NOMO-1 treated with dmso at 0.1 percent for 144 hours (cell line): ENCODE results near the gene MAP4K4.
A peak's percentile ranks its signal among the peaks of the same experiment; 100 is the strongest.
"Not testable (repeated sequence)": the region's sequence is repeated elsewhere in the genome, so short reads cannot be mapped to it uniquely, and the experiment has no call there.

Experiments
- DNase-seq: peaks from one replicate; lab custom pipeline; 2025; ENCODE audit not compliant: unreplicated experiment; lab: John Stamatoyannopoulos, UW

MAP4K4 gene

DNA sequence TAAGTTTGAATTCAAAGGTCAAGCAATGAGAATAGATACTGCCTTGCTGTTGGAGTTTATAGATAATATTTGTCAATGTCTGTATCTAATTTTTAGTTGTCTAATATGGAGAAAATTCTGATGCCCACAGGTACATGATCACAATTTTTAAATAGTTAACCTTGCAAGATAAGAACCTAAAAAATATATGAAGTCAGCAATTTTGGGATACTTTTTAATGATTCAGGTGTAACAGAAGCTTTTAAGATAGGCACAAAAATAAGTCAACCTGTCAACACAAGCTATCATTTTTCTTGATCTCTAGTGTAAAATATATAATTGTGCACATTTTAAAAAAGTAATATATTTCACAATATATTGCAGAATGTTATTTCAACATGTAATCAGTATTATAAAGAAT lies 201.8 kb downstream of the MAP4K4 start:
- DNase-seq, result no peak

DNA sequence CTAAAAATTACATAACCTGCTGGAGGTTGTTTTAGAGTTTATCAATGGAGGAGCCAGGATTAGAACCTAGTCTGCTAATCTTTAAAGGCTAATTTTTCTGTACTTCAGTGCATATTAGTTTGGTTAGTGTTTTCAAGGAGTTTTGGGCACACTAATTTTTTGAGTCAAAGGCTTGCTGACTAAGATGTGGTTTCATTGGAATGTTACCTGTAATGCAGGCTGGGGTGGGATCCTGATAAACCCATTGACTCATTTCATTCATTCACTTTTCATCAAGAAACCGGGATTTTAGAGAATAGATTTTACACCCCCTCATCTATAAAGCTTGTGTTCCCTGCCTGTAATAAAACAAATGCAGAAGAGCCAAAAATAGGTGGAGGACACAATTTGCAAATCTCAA lies 202.4 kb downstream of the MAP4K4 start:
- no peak for DNase-seq

DNA sequence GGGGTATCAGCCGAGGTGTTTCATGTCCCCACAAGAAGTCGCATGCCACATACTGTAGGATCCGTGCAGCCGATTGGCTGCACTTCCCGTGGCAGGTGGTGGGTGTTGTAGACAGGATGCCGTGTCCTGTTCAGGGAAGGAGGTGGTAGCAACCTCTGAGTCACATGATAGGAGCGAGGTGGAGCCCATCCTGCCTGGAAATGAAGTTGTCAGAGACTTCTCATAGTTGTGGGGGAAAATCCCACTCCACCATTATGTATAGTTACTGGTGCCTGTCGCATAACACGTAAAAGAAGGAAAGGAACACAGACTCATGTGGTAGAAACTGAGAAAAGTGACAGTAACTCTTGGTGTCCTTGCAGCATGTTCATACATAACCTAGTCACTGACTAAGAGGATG lies 202.9 kb downstream of the MAP4K4 start:
- no peak for DNase-seq

DNA sequence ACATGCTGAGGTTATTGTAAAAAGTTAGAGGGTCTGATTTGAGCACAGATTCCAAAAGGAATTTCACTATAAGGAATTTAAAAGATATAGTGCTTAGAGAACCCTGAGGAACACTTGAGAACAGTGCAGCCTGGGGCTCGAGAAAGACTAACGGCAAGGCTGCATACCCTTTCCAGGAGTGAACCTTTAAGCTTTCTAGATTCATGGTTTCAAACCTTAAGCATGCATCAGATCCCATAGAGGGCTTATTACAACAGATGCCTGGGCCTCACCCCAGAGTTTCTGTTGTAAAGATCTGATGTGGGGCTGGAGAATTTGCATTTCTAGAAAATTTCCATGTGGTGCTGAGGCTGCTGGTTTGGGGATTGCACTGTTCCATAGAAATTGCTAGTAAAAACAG lies 203.7 kb downstream of the MAP4K4 start:
- no peak for DNase-seq

DNA sequence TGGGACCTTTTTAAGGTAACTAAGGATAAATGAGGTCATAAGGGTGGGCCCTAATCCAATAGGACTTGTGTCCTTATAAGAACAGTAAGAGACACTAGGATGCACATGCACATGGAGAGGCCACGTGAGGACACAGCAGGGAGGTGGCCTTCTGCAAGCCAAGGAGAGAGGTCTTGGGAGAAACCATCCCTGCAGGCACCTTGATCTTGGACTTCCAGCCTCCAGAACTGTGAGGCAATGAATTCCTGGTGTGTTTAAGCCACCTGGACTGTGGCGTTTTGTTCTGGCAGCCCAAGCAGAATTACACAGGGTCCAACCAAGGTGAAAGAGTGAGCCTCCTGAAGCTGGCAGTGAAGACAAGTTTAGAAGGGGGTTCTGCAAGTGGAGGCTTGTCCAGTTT lies 204.7 kb downstream of the MAP4K4 start:
- no peak for DNase-seq

DNA sequence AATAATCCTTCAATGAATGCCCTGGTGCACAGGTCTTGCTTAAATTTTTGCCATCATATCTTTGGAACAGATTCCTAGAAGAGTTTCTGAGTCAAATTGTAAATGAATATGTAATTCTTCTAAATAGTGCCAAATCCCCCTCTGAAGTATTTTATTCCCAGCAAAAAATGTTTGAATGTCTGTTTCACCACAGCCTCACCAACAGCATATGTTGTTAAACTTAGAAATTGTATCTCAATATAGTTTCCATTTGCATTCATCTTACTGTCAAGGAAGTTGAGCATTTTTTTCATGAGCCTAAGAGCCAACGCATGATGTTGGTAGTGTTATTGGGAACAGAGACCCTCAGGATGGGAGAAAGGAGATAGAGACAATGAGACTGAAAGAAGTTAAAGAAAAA lies 207.4 kb downstream of the MAP4K4 start:
- DNase-seq, result no peak

DNA sequence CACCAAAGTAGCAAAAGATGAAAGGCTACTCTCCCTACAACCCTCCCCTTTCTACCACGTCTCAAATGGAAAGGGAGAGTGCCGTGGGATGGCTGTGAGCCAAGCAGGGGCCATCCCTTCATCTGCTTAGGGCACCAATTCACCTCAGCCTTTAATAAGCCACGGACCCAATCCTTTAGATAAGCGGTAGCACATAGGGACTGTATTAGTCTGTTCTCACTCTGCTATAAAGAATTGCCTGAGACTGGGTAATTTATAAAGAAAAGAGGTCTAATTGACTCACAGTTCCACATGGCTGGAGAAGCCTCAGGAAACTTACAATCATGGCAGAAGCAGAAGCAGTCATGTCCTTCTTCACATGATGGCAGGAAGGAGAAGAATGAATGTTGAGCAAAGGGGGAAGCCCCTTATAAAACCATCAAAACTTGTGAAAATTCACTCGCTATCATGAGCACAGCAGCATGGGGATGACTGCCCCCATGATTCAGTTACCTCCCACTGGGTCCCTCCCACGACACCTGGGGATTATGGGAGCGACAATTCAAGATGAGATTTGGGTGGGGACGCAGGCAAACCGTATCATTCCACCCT lies 208.3 kb downstream of the MAP4K4 start:
- no peak for DNase-seq

DNA sequence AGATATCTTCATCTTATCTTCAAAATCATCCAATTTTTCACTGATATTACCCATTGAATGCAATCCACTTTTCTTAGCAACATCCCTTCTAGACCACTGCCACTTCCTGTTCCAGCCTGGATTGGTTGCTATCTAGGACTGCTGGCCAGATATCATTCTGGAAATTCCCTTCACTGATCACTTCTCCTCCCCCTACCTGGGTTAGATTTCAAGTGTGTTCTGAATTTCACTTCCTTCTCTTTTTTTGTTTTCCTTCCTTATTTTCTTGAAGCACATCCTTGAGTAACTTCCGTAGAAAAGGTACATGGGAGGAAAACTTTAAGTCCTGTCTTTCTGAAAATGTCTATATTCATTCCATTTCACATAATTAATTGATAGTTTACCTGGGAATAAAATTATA lies 212.3 kb downstream of the MAP4K4 start:
- no peak for DNase-seq

DNA sequence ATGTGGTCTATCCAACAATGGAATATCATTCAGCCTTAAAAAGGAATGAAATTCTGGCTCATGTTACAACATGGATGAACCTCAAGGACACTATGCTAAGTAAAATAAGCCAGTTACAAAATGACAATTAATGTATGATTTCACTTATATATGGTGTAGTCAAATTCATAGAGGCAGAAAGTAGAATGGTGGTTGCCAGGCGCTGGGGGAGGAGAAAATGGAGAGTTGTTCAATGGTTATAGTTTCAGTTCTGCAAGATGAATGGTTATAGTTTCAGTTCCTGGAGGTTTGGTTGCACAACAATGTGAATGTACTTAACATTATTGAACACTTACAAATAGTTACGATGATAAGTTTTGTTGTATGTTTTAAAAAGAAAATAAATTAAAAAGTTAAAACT lies 215.0 kb downstream of the MAP4K4 start:
- peak; percentile 82 for DNase-seq

DNA sequence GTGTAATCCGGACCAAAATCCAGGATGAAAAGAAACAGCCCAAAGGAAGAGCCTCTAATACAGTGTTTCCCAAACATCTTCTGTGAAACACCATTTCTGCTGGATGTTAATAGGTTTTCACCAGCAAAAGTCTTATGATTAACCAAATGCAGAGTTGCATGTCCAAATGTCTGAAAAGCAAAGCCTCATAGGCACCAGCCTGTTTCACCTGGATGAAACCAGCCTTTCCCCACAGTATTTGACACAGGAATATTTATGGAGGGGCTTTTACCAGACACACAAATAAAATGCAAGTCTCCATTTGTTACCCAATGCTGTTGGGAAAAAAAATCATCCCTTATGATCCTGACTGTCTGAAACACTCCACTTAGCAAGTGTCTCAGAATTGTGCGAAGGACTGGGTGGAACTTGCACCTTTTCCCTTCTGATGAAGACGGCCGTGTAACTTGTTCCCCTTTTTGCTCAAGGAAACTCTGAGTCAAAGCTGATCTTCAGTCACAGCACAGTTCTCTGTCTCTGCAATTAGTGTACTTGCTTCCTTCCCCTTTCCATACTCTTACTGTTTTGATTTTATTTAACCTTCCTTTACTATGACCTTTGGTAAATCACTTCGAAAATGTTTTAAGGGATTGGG lies 223.9 kb downstream of the MAP4K4 start:
- DNase-seq, result peak; percentile 87

DNA sequence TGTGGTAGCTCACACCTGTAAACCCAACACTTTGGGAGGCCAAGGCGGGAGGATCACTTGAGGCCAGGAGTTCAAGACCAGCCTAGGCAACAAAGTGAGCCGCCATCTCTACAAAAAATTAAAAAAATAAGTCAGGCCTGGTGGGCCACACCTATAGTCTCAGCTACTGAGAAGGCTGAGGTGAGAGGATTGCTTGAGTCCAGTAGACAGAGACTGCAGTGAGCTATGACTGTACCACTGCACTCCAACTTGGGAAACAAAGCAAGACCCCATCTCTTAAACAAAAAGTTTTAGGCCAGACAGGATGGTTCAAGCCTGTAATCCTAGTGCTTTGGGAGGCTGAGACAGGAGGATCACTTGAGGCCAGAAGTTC lies 224.4 kb downstream of the MAP4K4 start:
- no peak for DNase-seq

DNA sequence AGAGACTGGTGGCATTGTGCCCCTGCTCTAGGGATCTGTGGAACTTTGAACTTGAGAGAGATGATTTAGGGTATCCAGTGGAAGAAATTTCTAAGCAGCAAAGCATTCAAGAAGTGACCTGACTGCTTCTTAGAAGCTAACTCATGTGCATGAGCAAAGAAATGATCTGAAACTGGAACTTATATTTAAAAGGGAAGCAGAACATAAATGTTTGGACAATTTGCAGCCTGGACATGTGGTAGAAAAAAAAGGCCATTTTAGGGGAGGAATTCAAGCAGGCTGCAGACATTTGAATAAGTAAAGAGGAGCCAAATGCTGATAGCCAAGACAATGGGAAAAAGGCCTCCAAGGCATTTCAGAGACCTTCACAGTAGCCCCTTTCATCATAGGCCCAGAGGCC lies 226.8 kb downstream of the MAP4K4 start:
- not testable (repeated sequence) for DNase-seq

DNA sequence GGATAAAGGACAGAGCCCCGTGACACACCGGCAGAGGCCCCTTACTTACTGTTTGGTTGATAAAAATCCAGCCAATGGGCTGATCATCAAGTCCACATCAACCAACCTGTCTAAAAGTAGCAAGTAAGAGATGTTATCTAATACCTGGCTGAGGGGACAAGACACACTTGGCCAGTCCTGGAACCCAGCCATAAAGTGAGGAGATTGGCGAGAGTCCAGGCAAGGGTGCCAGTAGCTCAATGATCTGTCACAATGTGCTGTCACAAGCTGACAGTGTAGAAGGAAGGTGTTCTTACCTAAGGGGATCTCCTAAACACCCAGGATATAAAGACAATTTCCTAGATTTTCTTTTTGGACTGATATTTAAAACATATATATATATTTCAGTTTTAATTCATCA lies 232.5 kb downstream of the MAP4K4 start:
- no peak for DNase-seq

DNA sequence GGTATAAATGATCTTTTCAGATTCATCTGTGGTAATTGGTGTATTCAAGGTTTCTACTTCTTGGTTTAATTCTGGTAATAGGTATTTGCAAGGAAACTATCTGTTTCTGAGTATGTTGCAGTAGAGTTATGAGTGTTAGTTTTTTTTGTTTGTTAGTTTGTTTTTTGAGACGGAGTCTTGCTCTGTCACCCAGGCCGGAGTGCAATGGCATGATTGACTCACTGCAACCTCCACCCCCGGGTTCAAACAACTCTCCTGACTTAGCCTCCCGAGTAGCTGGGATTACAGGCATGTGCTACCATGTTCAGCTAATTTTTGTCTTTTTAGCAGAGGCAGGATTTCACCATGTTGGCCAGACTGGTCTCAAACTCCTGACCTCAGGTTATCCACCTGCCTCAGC lies 233.3 kb downstream of the MAP4K4 start:
- DNase-seq, result no peak

DNA sequence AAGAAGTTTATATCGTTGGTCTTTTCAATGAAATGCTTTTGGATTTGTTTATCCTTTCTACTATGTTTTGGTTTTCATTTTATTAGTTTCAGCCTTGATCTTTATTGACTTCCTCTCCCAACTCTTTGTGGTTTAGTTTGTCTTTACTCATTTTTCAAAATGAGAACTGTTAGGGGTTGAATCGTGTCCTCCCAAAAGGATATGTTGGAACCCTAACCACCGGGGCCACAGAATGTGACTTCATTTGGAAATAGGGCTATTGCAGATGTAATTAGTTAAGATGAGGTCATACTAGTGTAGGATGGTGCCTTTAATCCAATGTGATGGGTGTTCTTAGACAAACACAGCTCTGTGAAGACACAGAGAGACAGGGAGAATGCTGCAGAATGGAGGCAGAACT lies 233.9 kb downstream of the MAP4K4 start:
- peak; percentile 57 for DNase-seq

DNA sequence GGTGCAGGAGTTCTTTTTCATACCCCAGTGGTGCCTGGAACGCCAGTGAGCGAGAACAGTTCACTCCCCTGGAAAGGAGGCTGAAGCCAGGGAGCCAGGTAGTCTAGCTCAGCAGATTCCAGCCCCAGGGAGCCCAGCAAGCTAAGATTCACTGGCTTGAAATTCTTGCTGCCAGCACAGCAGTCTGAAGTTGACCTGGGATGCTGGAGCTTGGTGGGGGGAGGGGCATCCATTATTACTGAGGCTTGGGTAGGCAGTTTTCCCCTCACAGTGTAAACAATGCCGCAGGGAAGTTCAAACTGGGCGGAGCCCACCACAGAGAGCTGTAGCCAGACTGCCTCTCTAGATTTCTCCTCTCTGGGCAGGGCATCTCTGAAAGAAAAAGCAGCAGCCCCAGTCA lies 238.3 kb downstream of the MAP4K4 start:
- not testable (repeated sequence) for DNase-seq

DNA sequence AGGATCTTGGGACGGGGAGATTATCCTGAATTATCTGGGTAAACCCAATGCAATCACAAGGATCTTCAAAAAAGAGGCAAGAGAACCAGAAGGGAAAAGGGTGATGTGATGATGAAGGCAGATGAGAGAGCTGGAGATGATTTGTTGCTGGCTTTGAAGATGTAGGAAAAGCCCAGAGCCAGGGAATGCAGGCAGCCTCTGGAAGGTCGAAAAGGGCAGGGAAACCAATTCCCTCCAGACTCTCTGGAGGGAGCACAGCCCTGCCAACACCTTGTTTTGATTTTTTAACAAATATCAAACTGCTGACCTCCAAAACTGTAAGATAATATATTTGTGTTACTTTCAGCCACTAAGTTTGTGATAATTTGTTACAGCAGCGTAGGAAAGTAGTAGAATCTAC lies 245.3 kb downstream of the MAP4K4 start:
- no peak for DNase-seq
